ENCODE results near the gene PCDHA3. TPM values are rescaled to one million over a fixed set of nuclear protein-coding genes. Genes with fewer than 3 reads are reported as not detected.
"Not testable (repeated sequence)": the region's sequence is repeated elsewhere in the genome, so short reads cannot be mapped to it uniquely, and the experiment has no call there.

PCDHA3 gene
- total RNA-seq, 2 donors from 2014 or later = 1.3 to 2.8 TPM

DNA sequence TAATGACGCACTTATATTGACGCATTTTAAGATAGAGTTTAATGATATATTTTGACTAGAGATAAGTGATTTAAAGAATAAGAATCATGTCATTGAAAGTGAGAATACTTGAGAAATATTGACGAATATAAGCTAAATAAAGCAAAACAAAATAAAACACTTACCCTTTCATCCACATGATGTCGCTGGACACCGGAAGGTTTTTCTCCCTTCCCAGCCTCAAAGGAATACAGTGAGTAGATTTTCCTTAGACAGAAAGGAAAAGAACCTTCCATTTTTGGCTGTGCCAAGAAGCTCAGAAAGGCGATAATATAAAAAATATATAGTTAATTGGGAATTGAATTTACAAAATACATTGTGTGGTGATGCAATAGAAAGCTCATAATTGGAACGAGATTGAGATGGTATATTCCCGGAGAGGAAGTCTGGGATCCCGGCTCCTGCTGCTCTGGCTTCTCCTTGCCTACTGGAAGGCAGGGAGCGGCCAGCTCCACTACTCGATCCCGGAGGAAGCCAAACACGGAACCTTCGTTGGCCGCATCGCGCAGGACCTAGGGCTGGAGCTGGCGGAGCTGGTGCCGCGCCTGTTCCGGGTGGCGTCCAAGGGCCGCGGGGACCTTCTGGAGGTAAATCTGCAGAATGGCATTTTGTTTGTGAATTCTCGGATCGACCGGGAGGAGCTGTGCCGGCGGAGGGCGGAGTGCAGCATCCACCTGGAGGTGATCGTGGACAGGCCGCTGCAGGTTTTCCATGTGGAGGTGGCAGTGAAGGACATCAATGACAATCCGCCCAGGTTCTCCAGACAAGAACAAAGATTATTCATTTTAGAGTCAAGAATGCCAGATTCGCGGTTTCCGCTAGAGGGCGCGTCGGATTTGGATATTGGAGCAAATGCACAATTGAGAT lies 20.8 kb downstream of the PCDHA3 start, which contains the start of gene PCDHA5:
PCDHA5 (plus strand) TSS at position 239 of the 906 bp plus-strand sequence.
- H3K27me3 Mint-ChIP-seq (ENCODE audit: insufficient read depth) = no peaks in the 10 kb centered on the region
- TF ChIP-seq, protein P1, sequence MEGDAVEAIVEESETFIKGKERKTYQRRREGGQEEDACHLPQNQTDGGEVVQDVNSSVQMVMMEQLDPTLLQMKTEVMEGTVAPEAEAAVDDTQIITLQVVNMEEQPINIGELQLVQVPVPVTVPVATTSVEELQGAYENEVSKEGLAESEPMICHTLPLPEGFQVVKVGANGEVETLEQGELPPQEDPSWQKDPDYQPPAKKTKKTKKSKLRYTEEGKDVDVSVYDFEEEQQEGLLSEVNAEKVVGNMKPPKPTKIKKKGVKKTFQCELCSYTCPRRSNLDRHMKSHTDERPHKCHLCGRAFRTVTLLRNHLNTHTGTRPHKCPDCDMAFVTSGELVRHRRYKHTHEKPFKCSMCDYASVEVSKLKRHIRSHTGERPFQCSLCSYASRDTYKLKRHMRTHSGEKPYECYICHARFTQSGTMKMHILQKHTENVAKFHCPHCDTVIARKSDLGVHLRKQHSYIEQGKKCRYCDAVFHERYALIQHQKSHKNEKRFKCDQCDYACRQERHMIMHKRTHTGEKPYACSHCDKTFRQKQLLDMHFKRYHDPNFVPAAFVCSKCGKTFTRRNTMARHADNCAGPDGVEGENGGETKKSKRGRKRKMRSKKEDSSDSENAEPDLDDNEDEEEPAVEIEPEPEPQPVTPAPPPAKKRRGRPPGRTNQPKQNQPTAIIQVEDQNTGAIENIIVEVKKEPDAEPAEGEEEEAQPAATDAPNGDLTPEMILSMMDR (conservative IDR thresholded peaks at IDR 0.05) = peak; percentile 55
- peaks cover 4% of the 10 kb centered on the region for H3K4me1 Mint-ChIP-seq
- Histone ChIP-seq H3K27ac (ENCODE audit: low read depth, low read length) (no peak within 1 kb of the TSS), H3K4me1 (ENCODE audit: control insufficient read depth, insufficient read depth, low read length) (no peaks in the 10 kb centered on the region), H3K4me3 (ENCODE audit: low read length) (no peak within 1 kb of the TSS), H3K9me3 (ENCODE audit: control insufficient read depth, low read length) (no peaks in the 10 kb centered on the region), H3K27me3 (ENCODE audit: control insufficient read depth, insufficient read depth, low read length, poor library complexity, severe bottlenecking) (no peaks in the 10 kb centered on the region), H3K9ac (ENCODE audit: extremely low read depth, low read length, poor library complexity, severe bottlenecking) (no peak within 1 kb of the TSS), H3K36me3 (ENCODE audit: control insufficient read depth, insufficient read depth, low read length) (no peaks in the 10 kb centered on the region)
- H3K27ac Mint-ChIP-seq = no peak within 1 kb of the TSS
- 89 to 92% methylated on average over 31 to 39 of the region's 39 CpGs for WGBS, 2 experiments (ENCODE audit: insufficient coverage in 1 of 2, insufficient read length in 1 of 2)
- H3K36me3 Mint-ChIP-seq (ENCODE audit: low read depth) = peaks cover 21% of the 10 kb centered on the region
- peak within 1 kb of the TSS; percentile 45 for H3K4me3 Mint-ChIP-seq
- H3K9me3 Mint-ChIP-seq = peaks cover 2% of the 10 kb centered on the region
- peak; percentile 50 for DNase-seq

- peak overlapping the region; percentile 45 for H3K4me3 Mint-ChIP-seq
- H3K27me3 ChIP-seq (ENCODE audit: control insufficient read depth, insufficient read depth, low read length, poor library complexity, severe bottlenecking) = no peaks in the 10 kb centered on the region
- DNase-seq = no peak
- TF ChIP-seq, protein P1 (conservative IDR thresholded peaks at IDR 0.05) = no peak
- no peak overlapping the region for H3K4me3 ChIP-seq (ENCODE audit: low read length)
- H3K36me3 ChIP-seq (ENCODE audit: control insufficient read depth, insufficient read depth, low read length) = no peaks in the 10 kb centered on the region
- H3K36me3 Mint-ChIP-seq (ENCODE audit: low read depth) = peaks cover 21% of the 10 kb centered on the region
- no peak overlapping the region for H3K27ac ChIP-seq (ENCODE audit: low read depth, low read length)
- no peaks in the 10 kb centered on the region for H3K27me3 Mint-ChIP-seq (ENCODE audit: insufficient read depth)
- H3K9me3 Mint-ChIP-seq = peaks cover 2% of the 10 kb centered on the region
- H3K4me1 ChIP-seq (ENCODE audit: control insufficient read depth, insufficient read depth, low read length) = no peaks in the 10 kb centered on the region
- 87 to 90% methylated on average over 6 of the region's 6 CpGs for WGBS, 2 experiments (ENCODE audit: insufficient coverage in 1 of 2, insufficient read length in 1 of 2)
- no peak overlapping the region for H3K27ac Mint-ChIP-seq
- H3K4me1 Mint-ChIP-seq = peaks cover 8% of the 10 kb centered on the region
- no peak overlapping the region for H3K9ac ChIP-seq (ENCODE audit: extremely low read depth, low read length, poor library complexity, severe bottlenecking)
- no peaks in the 10 kb centered on the region for H3K9me3 ChIP-seq (ENCODE audit: control insufficient read depth, low read length)
Observed at GRCh38 chr5:140822281-140822629, 21.4 kb downstream of the PCDHA3 start.

DNA sequence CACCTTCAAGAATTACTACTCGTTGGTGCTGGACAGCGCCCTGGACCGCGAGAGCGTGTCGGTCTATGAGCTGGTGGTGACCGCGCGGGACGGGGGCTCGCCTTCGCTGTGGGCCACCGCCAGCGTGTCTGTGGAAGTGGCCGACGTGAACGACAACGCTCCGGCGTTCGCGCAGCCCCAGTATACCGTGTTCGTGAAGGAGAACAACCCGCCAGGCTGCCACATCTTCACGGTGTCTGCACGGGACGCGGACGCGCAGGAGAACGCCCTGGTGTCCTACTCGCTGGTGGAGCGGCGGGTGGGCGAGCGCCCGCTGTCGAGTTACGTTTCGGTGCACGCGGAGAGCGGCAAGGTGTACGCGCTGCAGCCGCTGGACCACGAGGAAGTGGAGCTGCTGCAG lies 22.1 kb downstream of the PCDHA3 start:
- H3K9me3 Mint-ChIP-seq = not testable (repeated sequence)

More for the DNA sequence above, 22.1 kb downstream of the PCDHA3 start:
- not testable (repeated sequence) for H3K9me3 ChIP-seq (ENCODE audit: control insufficient read depth, low read length); H3K27ac ChIP-seq (ENCODE audit: low read depth, low read length); H3K4me1 Mint-ChIP-seq; H3K9ac ChIP-seq (ENCODE audit: extremely low read depth, low read length, poor library complexity, severe bottlenecking); H3K27ac Mint-ChIP-seq; DNase-seq; H3K27me3 ChIP-seq (ENCODE audit: control insufficient read depth, insufficient read depth, low read length, poor library complexity, severe bottlenecking); H3K4me3 ChIP-seq (ENCODE audit: low read length); H3K4me3 Mint-ChIP-seq; H3K4me1 ChIP-seq (ENCODE audit: control insufficient read depth, insufficient read depth, low read length); H3K27me3 Mint-ChIP-seq (ENCODE audit: insufficient read depth); H3K36me3 ChIP-seq (ENCODE audit: control insufficient read depth, insufficient read depth, low read length)
- WGBS, 2 experiments (ENCODE audit: insufficient coverage in 1 of 2, insufficient read length in 1 of 2) = 95 to 97% methylated on average over 25 to 48 of the region's 48 CpGs
- H3K36me3 Mint-ChIP-seq (ENCODE audit: low read depth) = peaks cover 21% of the 10 kb centered on the region
